ENCODE measurements around the gene STXBP6.

DNA sequence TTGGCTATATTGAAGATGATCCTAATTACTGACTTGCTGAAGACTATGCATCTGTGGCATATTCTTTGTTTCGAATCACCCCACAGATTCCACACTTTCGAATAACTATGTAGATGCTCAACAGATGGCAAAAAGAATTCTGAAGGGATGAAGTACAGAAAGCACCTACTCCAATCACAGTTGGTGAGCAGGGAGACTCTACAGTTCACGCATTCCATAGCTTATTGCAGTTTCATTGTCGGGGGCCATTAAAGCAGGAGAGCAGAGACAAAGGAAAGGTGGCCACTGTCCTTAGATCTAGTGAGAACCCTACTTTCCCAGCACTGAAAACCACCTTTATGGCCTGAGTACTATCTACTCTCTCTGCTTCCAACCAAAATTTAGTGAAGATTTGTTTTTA lies 191.9 kb downstream of the STXBP6 start:
- TF ChIP-seq, protein P1, sequence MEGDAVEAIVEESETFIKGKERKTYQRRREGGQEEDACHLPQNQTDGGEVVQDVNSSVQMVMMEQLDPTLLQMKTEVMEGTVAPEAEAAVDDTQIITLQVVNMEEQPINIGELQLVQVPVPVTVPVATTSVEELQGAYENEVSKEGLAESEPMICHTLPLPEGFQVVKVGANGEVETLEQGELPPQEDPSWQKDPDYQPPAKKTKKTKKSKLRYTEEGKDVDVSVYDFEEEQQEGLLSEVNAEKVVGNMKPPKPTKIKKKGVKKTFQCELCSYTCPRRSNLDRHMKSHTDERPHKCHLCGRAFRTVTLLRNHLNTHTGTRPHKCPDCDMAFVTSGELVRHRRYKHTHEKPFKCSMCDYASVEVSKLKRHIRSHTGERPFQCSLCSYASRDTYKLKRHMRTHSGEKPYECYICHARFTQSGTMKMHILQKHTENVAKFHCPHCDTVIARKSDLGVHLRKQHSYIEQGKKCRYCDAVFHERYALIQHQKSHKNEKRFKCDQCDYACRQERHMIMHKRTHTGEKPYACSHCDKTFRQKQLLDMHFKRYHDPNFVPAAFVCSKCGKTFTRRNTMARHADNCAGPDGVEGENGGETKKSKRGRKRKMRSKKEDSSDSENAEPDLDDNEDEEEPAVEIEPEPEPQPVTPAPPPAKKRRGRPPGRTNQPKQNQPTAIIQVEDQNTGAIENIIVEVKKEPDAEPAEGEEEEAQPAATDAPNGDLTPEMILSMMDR (IDR thresholded peaks at IDR 0.05; ENCODE audit: low read depth, low read length, poor library complexity, severe bottlenecking): no peak
- no peak for TF ChIP-seq EZH2phosphoT487 (IDR thresholded peaks at IDR 0.05; ENCODE audit: borderline replicate concordance, low read length)
